Measurements from ENCODE around the gene EIF4E1B.

The EIF4E1B gene

GRCh38 chr5:176606875-176607274 is 23.6 kb upstream of the EIF4E1B start:
- no peak for DNase-seq (ENCODE audit: low spot score)

GRCh38 chr5:176608142-176608705 is 22.3 kb upstream of the EIF4E1B start:
- no peak for DNase-seq (ENCODE audit: low spot score)

GRCh38 chr5:176608937-176609723 is 21.3 kb upstream of the EIF4E1B start:
- DNase-seq (ENCODE audit: low spot score), result peak; percentile 18

- DNase-seq (ENCODE audit: low spot score), result peak; percentile 48
Observed at GRCh38 chr5:176609724-176610434, 20.6 kb upstream of the EIF4E1B start, which contains the start of gene GPRIN1. GPRIN1 (minus strand) TSS chr5:176610156; CDS start chr5:176599834, 10,322 bp downstream.

- DNase-seq (ENCODE audit: low spot score), result no peak
Observed at GRCh38 chr5:176610435-176610773, 20.1 kb upstream of the EIF4E1B start.

- peak; percentile 40 for DNase-seq (ENCODE audit: low spot score)
Observed at GRCh38 chr5:176611435-176611834, 19.0 kb upstream of the EIF4E1B start.

GRCh38 chr5:176612008-176612407 is 18.5 kb upstream of the EIF4E1B start:
- no peak for DNase-seq (ENCODE audit: low spot score)

GRCh38 chr5:176612855-176613254 is 17.6 kb upstream of the EIF4E1B start:
- DNase-seq (ENCODE audit: low spot score), result no peak

GRCh38 chr5:176614805-176615478 is 15.5 kb upstream of the EIF4E1B start:
- DNase-seq (ENCODE audit: low spot score), result no peak

- no peak for DNase-seq (ENCODE audit: low spot score)
Observed at GRCh38 chr5:176616511-176616910, 14.0 kb upstream of the EIF4E1B start.

- DNase-seq (ENCODE audit: low spot score), result no peak
Observed at GRCh38 chr5:176618783-176619182, 11.7 kb upstream of the EIF4E1B start.

GRCh38 chr5:176619203-176619568 is 11.3 kb upstream of the EIF4E1B start:
- DNase-seq (ENCODE audit: low spot score), result peak; percentile 87

GRCh38 chr5:176619569-176620332 is 10.7 kb upstream of the EIF4E1B start:
- DNase-seq (ENCODE audit: low spot score), result no peak

- DNase-seq (ENCODE audit: low spot score), result peak; percentile 32
Observed at GRCh38 chr5:176620333-176620981, 10.0 kb upstream of the EIF4E1B start.

GRCh38 chr5:176621661-176622079 is 8.8 kb upstream of the EIF4E1B start:
- no peak for DNase-seq (ENCODE audit: low spot score)

- no peak for DNase-seq (ENCODE audit: low spot score)
Observed at GRCh38 chr5:176624142-176624541, 6.3 kb upstream of the EIF4E1B start.

GRCh38 chr5:176624938-176625337 is 5.5 kb upstream of the EIF4E1B start:
- no peak for DNase-seq (ENCODE audit: low spot score)

- DNase-seq (ENCODE audit: low spot score), result no peak
Observed at GRCh38 chr5:176625512-176625911, 5.0 kb upstream of the EIF4E1B start.

GRCh38 chr5:176625966-176626875 is 4.3 kb upstream of the EIF4E1B start:
- peak; percentile 28 for DNase-seq (ENCODE audit: low spot score)

GRCh38 chr5:176626876-176627236 is 3.6 kb upstream of the EIF4E1B start:
- no peak for DNase-seq (ENCODE audit: low spot score)
